GM19397 (cell line): ENCODE data around the gene STK32A.
"Not testable (repeated sequence)": the region's sequence is repeated elsewhere in the genome, so short reads cannot be mapped to it uniquely, and the experiment has no call there.

Experiments
- ATAC-seq: cut with Tn5 transposase; IDR thresholded peaks from one replicate; pipeline ENCODE4 v1.9.1; 2021; ENCODE audit warnings: mild to moderate bottlenecking, moderate library complexity; ENCODE audit not compliant: unreplicated experiment

Gene STK32A

GRCh38 chr5:147341345-147341744 is 106.5 kb downstream of the STK32A start:
- no peak for ATAC-seq

GRCh38 chr5:147344861-147345260 is 110.0 kb downstream of the STK32A start:
- ATAC-seq: no peak

- no peak for ATAC-seq
These were observed 111.3 kb downstream of the STK32A start for GRCh38 chr5:147346006-147346561.

- no peak for ATAC-seq
These were observed 113.2 kb downstream of the STK32A start for GRCh38 chr5:147348046-147348445.

GRCh38 chr5:147348451-147348850 is 113.6 kb downstream of the STK32A start:
- ATAC-seq: no peak

- no peak for ATAC-seq
These were observed 114.4 kb downstream of the STK32A start for GRCh38 chr5:147349241-147349640.

GRCh38 chr5:147359101-147359500 is 124.3 kb downstream of the STK32A start:
- no peak for ATAC-seq

- no peak for ATAC-seq
These were observed 124.8 kb downstream of the STK32A start for GRCh38 chr5:147359581-147359980.

GRCh38 chr5:147360816-147361215 is 126.0 kb downstream of the STK32A start:
- ATAC-seq: no peak

- ATAC-seq: no peak
These were observed 126.8 kb downstream of the STK32A start for GRCh38 chr5:147361441-147362175.

- ATAC-seq: not testable (repeated sequence)
These were observed 132.6 kb downstream of the STK32A start for GRCh38 chr5:147367381-147367780.

GRCh38 chr5:147369742-147370374 is 135.0 kb downstream of the STK32A start:
- no peak for ATAC-seq

- ATAC-seq: no peak
These were observed 136.5 kb downstream of the STK32A start for GRCh38 chr5:147371290-147371689.

GRCh38 chr5:147372191-147372590 is 137.4 kb downstream of the STK32A start:
- ATAC-seq: no peak

- ATAC-seq: no peak
These were observed 138.5 kb downstream of the STK32A start for GRCh38 chr5:147373328-147373727.

GRCh38 chr5:147375151-147375550 is 140.3 kb downstream of the STK32A start:
- no peak for ATAC-seq

GRCh38 chr5:147377682-147378081 is 142.9 kb downstream of the STK32A start:
- no peak for ATAC-seq

- ATAC-seq: no peak
These were observed 146.7 kb downstream of the STK32A start for GRCh38 chr5:147381555-147381954.

- no peak for ATAC-seq
These were observed 147.9 kb downstream of the STK32A start for GRCh38 chr5:147382776-147383175.

GRCh38 chr5:147384346-147385193 is 149.7 kb downstream of the STK32A start:
- no peak for ATAC-seq

GRCh38 chr5:147387109-147387508 is 152.3 kb downstream of the STK32A start:
- no peak for ATAC-seq
